Smooth muscle cell (in vitro differentiated cells): ENCODE results near the gene LPIN1. TPM values are rescaled to one million over a fixed set of nuclear protein-coding genes. Genes with fewer than 3 reads are reported as not detected.

ENCODE experiments used
- DNase-seq: peaks from one replicate; lab custom pipeline; 2025; ENCODE audit not compliant: unreplicated experiment; lab: John Stamatoyannopoulos, UW
- H2AFZ ChIP-seq: fragments of 200-600 bp; sonication (generic); 2 replicates; pipeline ENCODE4 v1.6.0; 2016; ENCODE audit warnings: antibody characterized with exemption, low read depth, mild to moderate bottlenecking
- H3F3A ChIP-seq: fragments of 200-600 bp; sonication (generic); 2 replicates; pipeline ENCODE4 v1.6.0; 2017; ENCODE audit warnings: antibody characterized with exemption, low read depth
- H3K27ac ChIP-seq: fragments of 200-600 bp; sonication (generic); 2 replicates; pipeline ENCODE4 v1.5.1; 2016; ENCODE audit warnings: low read depth, mild to moderate bottlenecking
- H3K27me3 ChIP-seq: fragments of 200-600 bp; sonication (generic); 2 replicates; pipeline ENCODE4 v1.6.1; 2016; ENCODE audit warnings: low read depth, mild to moderate bottlenecking
- H3K36me3 ChIP-seq: fragments of 200-600 bp; sonication (generic); 2 replicates; pipeline ENCODE4 v1.5.1; 2016; ENCODE audit warnings: low read depth
- H3K4me1 ChIP-seq: fragments of 200-600 bp; sonication (generic); 2 replicates; pipeline ENCODE4 v1.5.1; 2016; ENCODE audit warnings: low read depth
- H3K4me2 ChIP-seq: fragments of 200-600 bp; sonication (generic); 2 replicates; pipeline ENCODE4 v1.6.0; 2016; ENCODE audit warnings: mild to moderate bottlenecking
- H3K4me3 ChIP-seq: fragments of 200-600 bp; sonication (generic); 2 replicates; pipeline ENCODE4 v1.5.1; 2016; ENCODE audit warnings: mild to moderate bottlenecking
- H3K79me2 ChIP-seq: fragments of 200-600 bp; sonication (generic); 2 replicates; pipeline ENCODE4 v1.6.0; 2016; ENCODE audit warnings: low read depth, mild to moderate bottlenecking
- H3K9ac ChIP-seq: fragments of 200-600 bp; sonication (generic); 2 replicates; pipeline ENCODE4 v1.6.0; 2016; ENCODE audit warnings: low read depth
- H3K9me3 ChIP-seq: fragments of 200-600 bp; sonication (generic); replicated peaks from 2 replicates; pipeline ENCODE4 v1.5.1; 2016; ENCODE audit warnings: low read depth
- H4K20me1 ChIP-seq: fragments of 200-600 bp; sonication (generic); 2 replicates; pipeline ENCODE4 v1.6.0; 2016; ENCODE audit warnings: low read depth
- WGBS: methylation state at CpG from one replicate; pipeline ENCODE4 v1.1.7; 2016; ENCODE audit warnings: low lambda C conversion rate; 5-methylcytosine and 5-hydroxymethylcytosine counted together
- polyA plus RNA-seq: library from polyadenylated mRNA; unstranded; fragments of >200 nt; fragmentation: Nextera tagmentation; extraction: Ambion mirVana; gene quantifications from 2 replicates; pipeline ENCODE4 v1.2.1, GENCODE V29; 2016
- total RNA-seq: library from RNA; depleted of rRNA; stranded (reverse); fragments of >200 nt; gene quantifications from 2 replicates; pipeline ENCODE4 v1.2.3, GENCODE V29; 2014
- TF ChIP-seq, protein P1 (sequence below): fragments of 200-600 bp; sonication (generic); IDR thresholded peaks from 2 replicates; pipeline ENCODE4 v1.5.1; 2017; ENCODE audit warnings: borderline replicate concordance, mild to moderate bottlenecking, antibody characterized with exemption; ENCODE audit not compliant: insufficient read depth, poor library complexity, severe bottlenecking

The LPIN1 gene
- total and polyA plus RNA-seq, 2 experiments from 2014 or later = 13.8 to 17.9 TPM

DNA sequence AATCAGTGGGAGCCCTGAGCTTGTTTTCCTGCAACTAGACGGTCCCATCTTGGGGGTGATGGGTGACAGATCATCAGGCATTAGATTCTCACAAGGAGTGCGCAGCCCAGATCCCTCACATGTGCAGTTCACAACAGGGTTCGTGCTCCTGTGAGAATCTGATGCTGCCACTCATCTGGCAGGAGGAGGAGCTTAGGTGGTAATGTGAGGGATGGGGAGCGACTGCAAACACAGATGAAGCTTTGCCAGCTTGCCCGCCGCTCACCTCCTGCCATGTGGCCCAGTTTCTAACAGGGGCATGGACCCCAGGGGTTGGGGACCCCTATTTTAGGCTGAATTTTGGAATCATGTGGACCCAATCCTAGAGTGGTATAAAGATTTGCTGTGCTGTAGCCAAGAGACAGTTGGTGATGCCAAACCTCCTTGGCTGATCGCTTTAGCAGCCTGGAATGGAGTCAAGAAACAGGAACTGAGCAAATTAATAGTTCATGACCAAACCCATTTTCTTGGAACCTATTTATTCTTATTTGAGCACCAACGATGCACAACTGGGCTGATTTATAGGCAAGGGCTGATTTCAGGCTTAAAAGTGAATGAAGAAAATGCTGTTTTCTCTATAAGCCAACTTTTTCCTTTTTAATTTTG is 25.7 kb downstream of the LPIN1 start:
- Histone ChIP-seq H2AFZ (no peak overlapping the region), H3K27me3 (no peaks in the 10 kb centered on the region), H3K9me3 (no peaks in the 10 kb centered on the region), H3F3A (no peaks in the 10 kb centered on the region), H4K20me1 (no peaks in the 10 kb centered on the region), H3K27ac (no peak overlapping the region), H3K36me3 (no peaks in the 10 kb centered on the region), H3K4me2 (no peak overlapping the region), H3K79me2 (no peaks in the 10 kb centered on the region), H3K4me3 (no peak overlapping the region), H3K4me1 (no peaks in the 10 kb centered on the region), H3K9ac (no peak overlapping the region)
- TF ChIP-seq, protein P1, sequence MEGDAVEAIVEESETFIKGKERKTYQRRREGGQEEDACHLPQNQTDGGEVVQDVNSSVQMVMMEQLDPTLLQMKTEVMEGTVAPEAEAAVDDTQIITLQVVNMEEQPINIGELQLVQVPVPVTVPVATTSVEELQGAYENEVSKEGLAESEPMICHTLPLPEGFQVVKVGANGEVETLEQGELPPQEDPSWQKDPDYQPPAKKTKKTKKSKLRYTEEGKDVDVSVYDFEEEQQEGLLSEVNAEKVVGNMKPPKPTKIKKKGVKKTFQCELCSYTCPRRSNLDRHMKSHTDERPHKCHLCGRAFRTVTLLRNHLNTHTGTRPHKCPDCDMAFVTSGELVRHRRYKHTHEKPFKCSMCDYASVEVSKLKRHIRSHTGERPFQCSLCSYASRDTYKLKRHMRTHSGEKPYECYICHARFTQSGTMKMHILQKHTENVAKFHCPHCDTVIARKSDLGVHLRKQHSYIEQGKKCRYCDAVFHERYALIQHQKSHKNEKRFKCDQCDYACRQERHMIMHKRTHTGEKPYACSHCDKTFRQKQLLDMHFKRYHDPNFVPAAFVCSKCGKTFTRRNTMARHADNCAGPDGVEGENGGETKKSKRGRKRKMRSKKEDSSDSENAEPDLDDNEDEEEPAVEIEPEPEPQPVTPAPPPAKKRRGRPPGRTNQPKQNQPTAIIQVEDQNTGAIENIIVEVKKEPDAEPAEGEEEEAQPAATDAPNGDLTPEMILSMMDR = no peak
- no peak for DNase-seq
- WGBS = over 99% methylated on average over 8 of the region's 8 CpGs

DNA sequence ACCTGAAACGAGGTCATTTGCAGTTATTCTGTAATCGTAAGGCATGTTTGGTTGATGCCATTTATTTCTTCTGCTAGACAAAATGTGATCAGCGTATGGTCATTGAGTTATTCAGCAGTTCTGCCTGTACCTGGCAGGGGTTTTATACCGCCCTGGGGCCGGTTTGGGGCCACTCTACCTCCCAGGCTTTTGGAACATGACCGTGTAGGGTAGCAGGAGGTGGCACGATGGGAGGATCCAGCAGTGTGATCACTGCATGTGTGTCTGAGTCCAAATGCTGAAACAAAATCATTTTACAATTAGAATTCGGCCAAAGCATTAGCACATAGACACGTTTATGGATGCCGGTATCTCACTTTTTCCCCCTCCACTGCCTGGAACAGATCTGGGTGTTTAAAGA is 26.7 kb downstream of the LPIN1 start:
- no peak overlapping the region for H3K4me2 ChIP-seq
- H3K36me3 ChIP-seq = no peaks in the 10 kb centered on the region
- peaks cover 7% of the 10 kb centered on the region for H4K20me1 ChIP-seq
- H3K9ac ChIP-seq = no peak overlapping the region
- WGBS = 85% methylated on average over 10 of the region's 10 CpGs
- H3K27ac ChIP-seq = no peak overlapping the region
- no peaks in the 10 kb centered on the region for H3K27me3 ChIP-seq
- TF ChIP-seq, protein P1 = no peak
- H3K4me3 ChIP-seq = no peak overlapping the region
- H3K4me1 ChIP-seq = no peaks in the 10 kb centered on the region
- H3K9me3 ChIP-seq = no peaks in the 10 kb centered on the region
- no peak overlapping the region for H2AFZ ChIP-seq
- H3K79me2 ChIP-seq = no peaks in the 10 kb centered on the region
- H3F3A ChIP-seq = no peaks in the 10 kb centered on the region
- no peak for DNase-seq

DNA sequence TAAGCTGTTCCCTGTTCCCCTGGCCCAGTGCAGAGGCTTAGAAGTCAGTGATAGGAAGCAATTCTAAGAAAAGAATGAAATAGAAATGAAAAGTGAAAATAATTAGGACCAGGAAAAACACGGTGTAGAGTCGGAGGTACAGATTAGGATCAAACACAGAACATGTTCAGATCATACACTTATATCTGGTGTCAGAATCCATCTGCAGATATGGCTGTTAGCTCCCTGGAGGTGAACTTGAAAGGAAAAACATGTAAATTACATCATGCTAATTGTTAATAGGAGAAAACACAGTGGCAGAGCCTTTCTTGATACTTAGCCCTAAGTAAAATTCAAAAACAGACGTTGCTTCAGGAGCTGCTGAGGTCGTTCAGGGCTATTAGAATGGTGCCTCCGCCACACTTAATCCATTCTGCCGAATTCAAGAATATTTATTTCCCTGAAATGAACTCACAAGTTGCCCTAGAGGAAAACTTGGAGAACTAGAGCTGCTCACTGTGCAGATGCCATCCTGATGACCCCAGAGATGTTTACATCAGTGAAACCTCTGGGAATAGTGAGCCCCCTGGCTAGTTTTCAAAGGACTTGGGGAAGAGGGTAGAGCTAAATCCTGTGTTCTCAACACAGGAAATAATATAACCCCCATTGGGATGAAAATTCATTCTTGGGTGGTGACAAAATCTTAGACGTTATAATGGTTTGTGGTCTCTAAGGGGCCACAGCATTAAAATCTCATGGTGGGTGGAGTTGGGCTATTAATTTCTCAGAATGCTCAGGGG is 27.5 kb downstream of the LPIN1 start:
- Histone ChIP-seq H3K79me2 (no peaks in the 10 kb centered on the region), H2AFZ (no peak overlapping the region), H3K9ac (no peak overlapping the region), H3K4me3 (no peak overlapping the region), H3K27ac (no peak overlapping the region), H4K20me1 (peaks cover 14% of the 10 kb centered on the region), H3K4me1 (no peaks in the 10 kb centered on the region), H3K4me2 (no peak overlapping the region), H3F3A (no peaks in the 10 kb centered on the region), H3K9me3 (no peaks in the 10 kb centered on the region), H3K27me3 (no peaks in the 10 kb centered on the region), H3K36me3 (no peaks in the 10 kb centered on the region)
- no peak for DNase-seq
- TF ChIP-seq, protein P1 = no peak
- 88% methylated on average over 7 of the region's 7 CpGs for whole genome bisulfite sequencing
